ENCODE results near the gene NEURL3. TPM values are rescaled to one million over a fixed set of nuclear protein-coding genes. Genes with fewer than 3 reads are reported as not detected.

The NEURL3 gene
- total and polyA plus RNA-seq, 2 donors (not counting 1 experiment from before 2014, with no cell fraction given): not detected

DNA sequence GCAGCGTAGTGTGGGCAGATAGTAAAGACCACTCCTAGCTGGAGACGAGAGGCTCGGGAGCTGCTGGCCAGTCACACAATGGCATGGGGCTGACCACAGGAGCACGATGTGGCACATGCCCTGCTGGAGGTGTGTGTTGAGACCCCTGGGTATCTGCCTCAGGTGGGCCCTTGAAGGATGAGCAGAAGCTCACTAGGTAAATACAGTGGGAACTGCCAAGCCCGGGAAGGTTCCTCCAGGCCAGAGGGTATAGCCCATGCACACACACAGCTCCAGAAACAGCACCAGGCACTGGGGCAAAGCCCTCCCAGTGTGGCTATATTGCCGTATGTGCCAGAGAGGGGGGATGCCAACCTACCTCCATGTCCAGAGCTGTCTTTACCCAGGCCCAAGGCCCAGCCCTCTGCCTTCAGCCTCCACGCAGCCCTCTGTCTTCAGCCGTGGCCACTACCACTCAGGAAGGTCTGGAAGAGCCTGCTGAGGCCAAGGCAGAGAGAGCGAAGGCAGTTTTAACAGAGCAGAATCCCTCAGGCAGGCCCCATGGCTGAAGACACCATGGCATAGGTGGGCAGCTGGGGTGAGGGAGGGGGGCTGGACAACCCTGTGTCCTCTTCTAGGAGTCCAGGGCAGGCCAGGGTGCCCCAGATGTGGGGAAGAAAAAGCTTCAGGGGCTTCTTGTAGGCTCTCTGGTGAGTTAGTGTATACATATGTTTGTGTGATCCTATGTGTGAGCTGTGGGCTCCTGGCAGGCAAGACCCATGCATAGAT is 24.4 kb upstream of the NEURL3 start:
- H3K4me1 ChIP-seq (ENCODE audit: control insufficient read depth in 2 of 2, insufficient read depth in 2 of 2, low read length in 2 of 2): peaks cover 27 to 53% of the 10 kb centered on the region in 2 donors
- DNase-seq: no peak
- intact Hi-C loops (cut with micrococcal nuclease): loop anchor here (10.0 kb wide), 1 partner anchor 205 kb away; the partner anchor contains the start of gene ITPRIPL1

More for the DNA sequence above, 24.4 kb upstream of the NEURL3 start:
- Mint-ChIP-seq H3K9me3 (ENCODE audit: insufficient read depth) (no peaks in the 10 kb centered on the region), H3K4me1 (peaks cover 50% of the 10 kb centered on the region), H3K27ac (no peak overlapping the region), H3K27me3 (no peaks in the 10 kb centered on the region), H3K4me3 (no peak overlapping the region)
- H3K4me3 ChIP-seq (ENCODE audit: control extremely low read depth in 1 of 5, extremely low read depth in 1 of 5, insufficient read depth in 1 of 5, low read depth in 2 of 5, low read length in 4 of 5): no peak overlapping the region
- POLR2A ChIA-PET: interaction anchor here (1.6 kb wide), 1 partner anchor 24 kb away, joined by 4 read pairs; no protein-coding TSS in a partner anchor
- CTCF ChIA-PET: interaction anchor here (1.8 to 9.1 kb wide), 4 partner anchors 10 to 122 kb away, joined by 5 to 84 read pairs (median 32); no protein-coding TSS in a partner anchor
- WGBS (ENCODE audit: insufficient coverage): 92% methylated on average over 9 of the region's 9 CpGs
- H3K27me3 ChIP-seq (replicated peaks in 1 of 4; ENCODE audit: control extremely low read depth in 1 of 4, control insufficient read depth in 3 of 4, insufficient read depth in 4 of 4, low read length in 3 of 4): peaks cover 0 to 10% (median 0%) of the 10 kb centered on the region in 4 experiments
- no peaks in the 10 kb centered on the region for H3K36me3 ChIP-seq (replicated peaks in 1 of 2; ENCODE audit: control extremely low read depth in 1 of 2, control insufficient read depth in 1 of 2, extremely low read depth in 1 of 2, insufficient read depth in 2 of 2, low read length in 1 of 2)
- no peaks in the 10 kb centered on the region for H4K20me1 ChIP-seq (ENCODE audit: control insufficient read depth, insufficient read depth, low read length, poor library complexity, severe bottlenecking)
- TF ChIP-seq, protein P1, sequence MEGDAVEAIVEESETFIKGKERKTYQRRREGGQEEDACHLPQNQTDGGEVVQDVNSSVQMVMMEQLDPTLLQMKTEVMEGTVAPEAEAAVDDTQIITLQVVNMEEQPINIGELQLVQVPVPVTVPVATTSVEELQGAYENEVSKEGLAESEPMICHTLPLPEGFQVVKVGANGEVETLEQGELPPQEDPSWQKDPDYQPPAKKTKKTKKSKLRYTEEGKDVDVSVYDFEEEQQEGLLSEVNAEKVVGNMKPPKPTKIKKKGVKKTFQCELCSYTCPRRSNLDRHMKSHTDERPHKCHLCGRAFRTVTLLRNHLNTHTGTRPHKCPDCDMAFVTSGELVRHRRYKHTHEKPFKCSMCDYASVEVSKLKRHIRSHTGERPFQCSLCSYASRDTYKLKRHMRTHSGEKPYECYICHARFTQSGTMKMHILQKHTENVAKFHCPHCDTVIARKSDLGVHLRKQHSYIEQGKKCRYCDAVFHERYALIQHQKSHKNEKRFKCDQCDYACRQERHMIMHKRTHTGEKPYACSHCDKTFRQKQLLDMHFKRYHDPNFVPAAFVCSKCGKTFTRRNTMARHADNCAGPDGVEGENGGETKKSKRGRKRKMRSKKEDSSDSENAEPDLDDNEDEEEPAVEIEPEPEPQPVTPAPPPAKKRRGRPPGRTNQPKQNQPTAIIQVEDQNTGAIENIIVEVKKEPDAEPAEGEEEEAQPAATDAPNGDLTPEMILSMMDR (IDR thresholded peaks at IDR 0.05): no peak
- no peak for TF ChIP-seq EZH2 (IDR thresholded peaks at IDR 0.05; ENCODE audit: borderline replicate concordance, insufficient read depth, low read depth, low read length, poor library complexity, severe bottlenecking)
- no peak for ATAC-seq (ENCODE audit: low read depth)
- H2AFZ ChIP-seq (ENCODE audit: insufficient read depth, low read depth, low read length, poor library complexity, severe bottlenecking): no peak overlapping the region
- H3K9ac ChIP-seq (ENCODE audit: low read length): no peak overlapping the region
- no peak overlapping the region for H3K27ac ChIP-seq (ENCODE audit: low read length in 2 of 2)
- no peaks in the 10 kb centered on the region for H3K9me3 ChIP-seq (ENCODE audit: control extremely low read depth in 1 of 3, control insufficient read depth in 2 of 3, insufficient read depth in 1 of 3, low read length in 2 of 3)
- H3K4me2 ChIP-seq (replicated peaks; ENCODE audit: low read depth, low read length, poor library complexity, severe bottlenecking): no peak overlapping the region
- no peaks in the 10 kb centered on the region for H3K79me2 ChIP-seq (ENCODE audit: control insufficient read depth, insufficient read depth, low read length)

Measured in B cell (primary cell).